ENCODE data around the gene SNUPN. TPM values are rescaled to one million over a fixed set of nuclear protein-coding genes. Genes with fewer than 3 reads are reported as not detected.

SNUPN gene
- total RNA-seq, 2 experiments from 2014 or later = 31.4 to 32.5 TPM

Other genes with a start within 250 kb of the SNUPN start
- gene SIN3A, start 174.0 kb downstream of the SNUPN start, total RNA-seq = 100 to 1,000 TPM in 1 of 2 experiments, 10 to 100 TPM in 1; 96.7 to 104 TPM
- 10 to 100 TPM; 46.3 to 48.7 TPM for gene PTPN9, start 46.4 kb downstream of the SNUPN start, total RNA-seq
- gene IMP3, start 14.5 kb upstream of the SNUPN start, total RNA-seq = 10 to 100 TPM; 97.9 to 99.1 TPM
- under 1 TPM; 0.55 to 0.70 TPM for gene SNX33, start 22.2 kb upstream of the SNUPN start, total RNA-seq
- gene CSPG4, start 87.1 kb upstream of the SNUPN start, total RNA-seq = not detected
- gene UBE2Q2, start 217.7 kb upstream of the SNUPN start, total RNA-seq = 10 to 100 TPM; 27.9 to 28.2 TPM